OCI-LY3 (cell line): ENCODE data around the gene DDX50.

Experiments used
- EZH2phosphoT487 ChIP-seq: fragments of 200-600 bp; shearing (Covaris generic); IDR thresholded peaks from 2 replicates; pipeline ENCODE4 v1.6.1; 2018; ENCODE audit warnings: antibody characterized with exemption, mixed run types, low read depth
- TF ChIP-seq, protein P1 (sequence below): fragments of 200-600, 300-600 bp; sonication (generic); IDR thresholded peaks from 2 replicates; pipeline ENCODE4 v1.5.1; 2014; ENCODE audit warnings: antibody characterized with exemption, low read length, low read depth

DNA sequence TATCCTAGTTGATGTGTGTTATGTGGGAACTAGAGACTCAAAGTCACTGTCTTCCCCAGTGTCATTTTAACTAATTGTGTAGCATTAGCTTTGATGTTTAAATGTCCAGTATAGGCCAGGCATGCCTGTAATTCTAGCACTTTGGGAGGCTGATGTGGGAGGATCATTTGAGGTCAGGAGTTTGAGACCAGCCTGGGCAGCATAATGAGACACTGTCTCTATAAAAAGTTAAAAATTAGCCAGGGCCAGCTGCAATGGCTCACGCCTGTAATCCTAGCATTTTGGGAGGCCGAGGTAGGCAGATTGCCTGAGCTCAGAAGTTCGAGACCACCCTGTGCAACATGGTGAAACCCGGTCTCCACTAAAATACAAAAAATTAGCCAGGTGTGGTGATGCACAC lies 24.4 kb downstream of the DDX50 start:
- no peak for TF ChIP-seq EZH2phosphoT487
- TF ChIP-seq, protein P1, sequence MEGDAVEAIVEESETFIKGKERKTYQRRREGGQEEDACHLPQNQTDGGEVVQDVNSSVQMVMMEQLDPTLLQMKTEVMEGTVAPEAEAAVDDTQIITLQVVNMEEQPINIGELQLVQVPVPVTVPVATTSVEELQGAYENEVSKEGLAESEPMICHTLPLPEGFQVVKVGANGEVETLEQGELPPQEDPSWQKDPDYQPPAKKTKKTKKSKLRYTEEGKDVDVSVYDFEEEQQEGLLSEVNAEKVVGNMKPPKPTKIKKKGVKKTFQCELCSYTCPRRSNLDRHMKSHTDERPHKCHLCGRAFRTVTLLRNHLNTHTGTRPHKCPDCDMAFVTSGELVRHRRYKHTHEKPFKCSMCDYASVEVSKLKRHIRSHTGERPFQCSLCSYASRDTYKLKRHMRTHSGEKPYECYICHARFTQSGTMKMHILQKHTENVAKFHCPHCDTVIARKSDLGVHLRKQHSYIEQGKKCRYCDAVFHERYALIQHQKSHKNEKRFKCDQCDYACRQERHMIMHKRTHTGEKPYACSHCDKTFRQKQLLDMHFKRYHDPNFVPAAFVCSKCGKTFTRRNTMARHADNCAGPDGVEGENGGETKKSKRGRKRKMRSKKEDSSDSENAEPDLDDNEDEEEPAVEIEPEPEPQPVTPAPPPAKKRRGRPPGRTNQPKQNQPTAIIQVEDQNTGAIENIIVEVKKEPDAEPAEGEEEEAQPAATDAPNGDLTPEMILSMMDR = no peak
